Effector memory CD8-positive, alpha-beta T cell (primary cell): ENCODE data around the gene CLOCK.

Experiments
- ATAC-seq: fragments of 150-1000 bp; cut with Tn5 transposase; replicated peaks from 2 replicates; pipeline ENCODE4 v1.10.0; 2021; ENCODE audit warnings: mild to moderate bottlenecking, moderate library complexity
- DNase-seq, 3 experiments: peaks; one replicate each; pipeline ENCODE4 v3.0.0; 2021
- H3K27ac Mint-ChIP-seq, 2 donors: one replicate each; pipeline ENCODE4 v1.8.0; 2022; ENCODE audit warnings: mild to moderate bottlenecking in 2 of 2, mixed read lengths in 2 of 2, moderate library complexity in 2 of 2
- H3K27me3 Mint-ChIP-seq, 2 donors: one replicate each; pipeline ENCODE4 v1.8.0; 2022; ENCODE audit warnings: mixed read lengths in 2 of 2
- H3K36me3 Mint-ChIP-seq: one replicate; pipeline ENCODE4 v1.8.0; 2022; ENCODE audit warnings: mild to moderate bottlenecking, moderate library complexity, mixed read lengths; ENCODE audit not compliant: insufficient read depth
- H3K4me1 Mint-ChIP-seq, 2 donors: one replicate each; pipeline ENCODE4 v1.8.0; 2022; ENCODE audit warnings: low read depth in 2 of 2, mixed read lengths in 2 of 2
- H3K4me3 Mint-ChIP-seq, 2 donors: one replicate each; pipeline ENCODE4 v1.8.0; 2022; ENCODE audit warnings: mild to moderate bottlenecking in 2 of 2, mixed read lengths in 2 of 2, moderate library complexity in 2 of 2
- H3K9me3 Mint-ChIP-seq, 2 donors: one replicate each; pipeline ENCODE4 v1.8.0; 2022; ENCODE audit warnings: mixed read lengths in 2 of 2

CLOCK gene

DNA sequence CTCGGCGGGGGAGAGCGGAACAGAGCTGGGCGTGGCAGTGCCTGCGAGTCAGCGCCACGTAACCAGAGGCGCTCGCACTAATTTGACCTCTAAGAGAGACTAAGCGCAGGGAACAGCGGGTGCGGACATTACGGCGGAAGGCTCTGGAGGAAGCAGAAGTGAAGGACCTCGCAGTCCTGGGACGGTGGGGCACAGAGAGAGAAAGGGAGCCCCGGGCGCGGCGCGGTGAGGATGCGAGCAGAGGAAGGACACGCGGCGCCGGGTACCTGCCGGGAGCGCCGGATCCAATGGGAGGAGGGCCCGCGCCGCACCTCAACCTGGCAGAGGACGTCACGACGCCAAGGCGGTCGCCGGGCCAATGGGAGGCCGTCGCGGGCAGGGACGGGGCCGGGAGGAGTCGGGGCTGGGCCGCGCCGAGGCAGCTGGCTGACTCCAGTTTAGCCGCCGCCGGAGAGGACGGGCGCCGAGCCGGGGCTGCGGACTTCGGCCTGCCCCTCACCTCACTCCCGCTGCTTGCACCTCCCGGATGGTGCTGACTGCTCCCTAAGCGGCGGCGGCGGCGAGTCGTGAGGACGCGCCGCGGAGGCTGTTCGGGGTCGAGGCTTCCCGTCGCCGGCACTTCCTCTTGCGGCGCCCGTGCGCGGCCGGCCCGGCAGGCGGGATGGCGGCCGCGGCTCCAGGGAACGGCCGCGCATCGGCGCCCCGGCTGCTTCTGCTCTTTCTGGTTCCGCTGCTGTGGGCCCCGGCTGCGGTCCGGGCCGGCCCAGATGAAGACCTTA, 151.0 kb downstream of the CLOCK start, which contains the start of gene TMEM165:
Gene TMEM165, plus strand, starts transcription at position 429 of the 779 bp plus-strand sequence. Its CDS starts 233 bp downstream, at position 662.
- peak within 1 kb of the TSS; percentile 97 to 98 for H3K27ac Mint-ChIP-seq
- DNase-seq (peak; percentile 81 to 84 (median 82)), ATAC-seq (peak; percentile 90)
- H3K4me1 Mint-ChIP-seq, result peaks cover 31 to 41% of the 10 kb centered on the region in 2 donors
- H3K9me3 Mint-ChIP-seq, result no peaks in the 10 kb centered on the region
- H3K4me3 Mint-ChIP-seq, result peak within 1 kb of the TSS; percentile 95
- peaks cover 22% of the 10 kb centered on the region for H3K36me3 Mint-ChIP-seq
- no peaks in the 10 kb centered on the region for H3K27me3 Mint-ChIP-seq

DNA sequence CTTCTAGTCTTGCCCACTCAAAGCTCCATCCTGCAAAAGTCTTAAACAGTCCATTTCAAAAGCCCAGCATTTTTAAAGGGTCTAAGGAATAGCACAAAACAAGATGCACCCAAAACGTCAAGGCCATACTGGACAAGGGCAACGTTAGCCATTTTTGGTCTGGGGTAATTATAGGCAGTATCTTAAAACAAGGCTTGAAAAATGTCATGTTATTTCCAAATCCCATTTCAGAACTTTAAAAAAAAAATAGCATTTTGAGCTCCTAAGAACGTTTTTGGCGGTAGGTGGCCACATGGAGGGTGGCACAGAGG, 151.5 kb downstream of the CLOCK start:
- H3K27me3 Mint-ChIP-seq, result no peaks in the 10 kb centered on the region
- H3K27ac Mint-ChIP-seq, result peak overlapping the region; percentile 97 to 98
- peaks cover 29 to 37% of the 10 kb centered on the region in 2 donors for H3K4me1 Mint-ChIP-seq
- DNase-seq (no peak), ATAC-seq (no peak)
- H3K4me3 Mint-ChIP-seq, result peak overlapping the region; percentile 95
- peaks cover 18% of the 10 kb centered on the region for H3K36me3 Mint-ChIP-seq
- H3K9me3 Mint-ChIP-seq, result no peaks in the 10 kb centered on the region

DNA sequence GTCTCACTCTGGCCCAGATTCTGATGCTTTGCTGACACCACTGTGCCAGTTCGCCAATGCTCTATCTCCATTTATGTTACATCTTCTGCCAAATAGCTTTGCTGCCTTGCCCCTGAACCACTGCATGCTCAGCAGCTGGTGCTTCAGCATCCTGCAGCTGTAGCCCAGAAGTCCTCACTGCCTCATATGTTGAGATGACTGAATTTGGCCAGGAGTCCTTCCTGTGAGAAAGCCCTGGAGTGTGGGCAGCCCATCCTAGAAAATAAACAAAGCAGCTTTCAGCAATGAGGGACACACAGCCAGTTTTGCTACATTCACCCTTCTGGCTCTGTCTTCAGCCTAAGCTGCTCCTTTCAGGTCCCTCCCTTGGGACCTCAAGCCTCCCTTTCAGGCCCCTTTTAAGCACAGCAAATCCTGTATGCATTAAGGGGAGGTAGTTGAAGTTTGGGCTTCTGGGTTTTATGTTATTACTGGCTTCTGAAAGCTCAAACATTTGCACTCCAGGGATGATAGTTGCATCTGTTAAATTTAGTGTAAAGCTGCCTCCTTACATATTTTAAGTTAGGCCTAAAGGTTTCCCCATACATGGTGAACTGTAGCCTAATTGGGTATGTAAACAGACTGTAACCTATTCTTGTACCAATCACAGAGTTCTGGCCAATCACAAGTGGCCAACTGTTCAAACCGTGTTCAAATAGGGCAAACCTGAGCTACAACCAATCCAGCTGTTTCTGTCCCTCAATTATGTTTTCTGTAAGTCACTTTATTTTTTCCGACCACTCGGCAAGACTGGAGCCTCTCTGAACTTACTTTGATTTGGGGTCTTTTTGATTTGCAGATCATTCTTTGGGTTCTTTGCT, 153.0 kb downstream of the CLOCK start:
- Mint-ChIP-seq H3K4me3 (peak overlapping the region in 1 of 2 donors; percentile 4), H3K27me3 (no peaks in the 10 kb centered on the region), H3K9me3 (no peaks in the 10 kb centered on the region), H3K27ac (peak overlapping the region in 1 of 2 donors; percentile 97), H3K36me3 (peaks cover 18% of the 10 kb centered on the region), H3K4me1 (peaks cover 22 to 28% of the 10 kb centered on the region in 2 donors)
- DNase-seq (no peak), ATAC-seq (no peak)

DNA sequence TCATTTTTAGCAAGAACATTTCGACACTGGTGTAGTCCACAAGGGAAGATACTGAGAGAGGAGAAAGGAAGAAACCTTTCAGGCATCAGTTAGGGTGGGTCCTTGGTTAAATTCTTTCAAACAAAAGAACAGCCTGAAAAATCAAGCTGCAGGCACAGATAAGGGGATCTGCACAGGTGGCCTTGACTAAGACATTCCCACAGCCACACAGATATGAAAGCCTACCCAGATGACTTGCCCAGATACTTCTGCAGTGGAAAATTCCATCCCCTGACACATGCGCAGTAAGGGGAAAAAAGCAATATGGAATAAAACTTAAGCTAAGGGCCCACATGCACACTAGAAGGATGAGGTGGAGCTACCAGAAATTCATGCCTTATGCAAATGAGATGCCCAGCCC, 159.9 kb downstream of the CLOCK start:
- H3K36me3 Mint-ChIP-seq, result no peaks in the 10 kb centered on the region
- no peak for DNase-seq
- no peak overlapping the region for H3K27ac Mint-ChIP-seq
- H3K27me3 Mint-ChIP-seq, result no peaks in the 10 kb centered on the region
- no peaks in the 10 kb centered on the region for H3K4me1 Mint-ChIP-seq
- no peaks in the 10 kb centered on the region for H3K9me3 Mint-ChIP-seq
- no peak for ATAC-seq
- no peak overlapping the region for H3K4me3 Mint-ChIP-seq

DNA sequence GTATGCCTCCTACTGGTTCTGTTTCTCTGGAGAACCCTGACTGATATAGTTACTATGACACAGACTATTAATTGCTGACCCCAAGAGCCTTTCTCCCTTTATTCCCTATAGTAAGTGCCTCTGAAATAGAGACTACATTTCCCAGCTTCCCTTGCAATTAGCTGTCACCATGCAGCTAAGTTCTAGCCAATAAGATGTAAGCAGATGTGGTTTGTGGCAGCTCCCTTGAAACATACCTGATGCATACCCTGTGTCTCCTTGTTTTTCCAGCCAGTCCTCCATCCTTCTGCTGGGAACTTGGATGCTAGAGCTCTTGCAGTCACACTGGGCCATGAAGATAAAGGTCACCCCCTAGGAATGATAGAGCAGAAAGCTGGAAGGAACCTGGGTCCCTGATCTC, 160.6 kb downstream of the CLOCK start:
- Mint-ChIP-seq H3K4me1 (no peaks in the 10 kb centered on the region), H3K9me3 (no peaks in the 10 kb centered on the region), H3K36me3 (no peaks in the 10 kb centered on the region), H3K4me3 (no peak overlapping the region), H3K27me3 (no peaks in the 10 kb centered on the region), H3K27ac (no peak overlapping the region)
- DNase-seq (no peak), ATAC-seq (no peak)

DNA sequence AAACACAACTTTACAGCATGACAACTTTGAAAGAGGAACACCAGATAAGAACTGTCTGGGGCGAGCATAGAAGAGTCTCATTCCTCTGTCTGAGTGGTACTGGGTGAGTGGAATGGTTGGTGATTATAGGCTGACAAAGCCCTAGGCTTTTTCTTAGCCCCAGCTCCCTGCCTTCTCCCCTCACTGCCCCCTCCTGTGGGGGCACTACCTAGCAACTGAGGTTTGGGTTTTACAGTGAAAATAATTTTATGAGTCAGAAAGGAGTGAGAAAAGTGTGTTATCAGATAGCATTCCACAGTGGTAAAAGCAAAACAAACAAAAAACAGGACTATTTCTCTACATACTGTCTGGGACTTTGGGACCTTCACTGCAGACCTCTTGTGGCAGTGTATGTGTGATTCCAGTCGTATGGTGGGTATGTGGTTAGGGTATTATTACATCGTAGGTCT, 161.5 kb downstream of the CLOCK start:
- H3K27me3 Mint-ChIP-seq, result no peaks in the 10 kb centered on the region
- DNase-seq (no peak), ATAC-seq (no peak)
- no peak overlapping the region for H3K4me3 Mint-ChIP-seq
- no peaks in the 10 kb centered on the region for H3K4me1 Mint-ChIP-seq
- no peaks in the 10 kb centered on the region for H3K9me3 Mint-ChIP-seq
- H3K27ac Mint-ChIP-seq, result no peak overlapping the region
- no peaks in the 10 kb centered on the region for H3K36me3 Mint-ChIP-seq

DNA sequence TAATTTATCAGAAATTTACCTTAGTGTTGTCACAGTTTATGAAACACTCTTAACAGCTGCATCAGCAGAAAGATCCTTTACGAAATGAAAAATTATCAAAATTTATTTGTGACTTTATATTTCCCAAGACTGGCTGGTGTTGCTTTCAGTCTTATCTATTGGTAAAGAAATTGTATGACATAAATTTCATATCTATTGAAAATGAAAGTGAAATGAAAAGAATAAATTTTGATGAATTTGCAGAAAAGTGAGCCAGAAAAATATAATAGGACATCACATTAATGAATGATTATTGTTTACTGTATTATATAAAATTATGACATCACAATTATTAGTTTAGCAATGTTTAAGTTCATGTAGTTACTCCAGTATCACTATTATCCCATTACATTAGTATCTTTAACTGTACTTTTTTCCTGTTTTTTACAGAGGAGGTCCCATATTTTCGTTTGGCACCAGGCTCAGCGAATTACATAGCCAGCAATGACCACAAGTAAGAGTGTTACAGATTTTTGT, 164.2 kb downstream of the CLOCK start:
- H3K4me1 Mint-ChIP-seq, result no peaks in the 10 kb centered on the region
- ATAC-seq (no peak), DNase-seq (no peak)
- no peaks in the 10 kb centered on the region for H3K27me3 Mint-ChIP-seq
- H3K9me3 Mint-ChIP-seq, result no peaks in the 10 kb centered on the region
- H3K4me3 Mint-ChIP-seq, result no peak overlapping the region
- no peak overlapping the region for H3K27ac Mint-ChIP-seq
- no peaks in the 10 kb centered on the region for H3K36me3 Mint-ChIP-seq

DNA sequence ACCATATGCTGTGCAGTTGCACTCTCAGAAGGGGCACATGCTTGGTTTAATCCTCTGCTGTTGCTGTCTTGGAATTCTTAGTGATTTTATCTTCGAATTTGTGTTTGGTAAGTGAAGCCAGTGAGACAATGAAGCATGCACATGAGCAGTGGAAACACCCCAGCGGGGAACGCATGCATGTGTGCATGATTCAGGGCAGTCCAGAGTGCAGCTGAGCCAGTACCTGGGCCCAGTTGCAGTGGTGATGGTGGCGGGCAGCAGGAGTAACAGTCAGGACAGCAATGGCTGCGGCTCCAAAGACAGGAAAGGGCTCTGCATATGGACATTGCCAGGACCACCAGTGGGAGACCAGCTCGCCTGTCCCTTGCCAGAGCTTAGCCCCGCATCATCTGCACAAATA, 165.2 kb downstream of the CLOCK start:
- no peaks in the 10 kb centered on the region for H3K27me3 Mint-ChIP-seq
- no peak for DNase-seq
- H3K4me1 Mint-ChIP-seq, result no peaks in the 10 kb centered on the region
- H3K9me3 Mint-ChIP-seq, result no peaks in the 10 kb centered on the region
- no peak overlapping the region for H3K4me3 Mint-ChIP-seq
- no peak for ATAC-seq
- no peaks in the 10 kb centered on the region for H3K36me3 Mint-ChIP-seq
- H3K27ac Mint-ChIP-seq, result no peak overlapping the region

DNA sequence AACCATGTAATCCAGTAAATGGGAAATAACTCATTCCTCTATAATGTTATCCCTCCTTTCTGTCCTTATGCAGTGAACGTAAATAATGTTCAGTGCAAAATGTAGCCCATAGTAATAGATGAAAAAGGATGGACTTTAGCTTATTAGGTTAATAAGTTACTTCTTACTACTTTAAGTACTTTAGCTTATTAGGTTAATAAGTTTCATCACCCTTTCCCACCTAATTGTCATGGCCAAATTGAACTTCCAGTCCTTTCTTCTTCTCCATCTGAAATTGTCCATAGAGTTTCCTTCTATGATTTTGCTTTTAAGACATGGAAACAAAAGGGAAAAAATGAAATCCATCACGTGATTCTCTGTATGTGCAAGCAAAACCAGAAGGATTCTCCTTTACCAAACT, 166.1 kb downstream of the CLOCK start:
- Mint-ChIP-seq H3K36me3 (no peaks in the 10 kb centered on the region), H3K27ac (no peak overlapping the region), H3K4me3 (no peak overlapping the region), H3K27me3 (no peaks in the 10 kb centered on the region), H3K4me1 (no peaks in the 10 kb centered on the region), H3K9me3 (no peaks in the 10 kb centered on the region)
- ATAC-seq (no peak), DNase-seq (no peak)

DNA sequence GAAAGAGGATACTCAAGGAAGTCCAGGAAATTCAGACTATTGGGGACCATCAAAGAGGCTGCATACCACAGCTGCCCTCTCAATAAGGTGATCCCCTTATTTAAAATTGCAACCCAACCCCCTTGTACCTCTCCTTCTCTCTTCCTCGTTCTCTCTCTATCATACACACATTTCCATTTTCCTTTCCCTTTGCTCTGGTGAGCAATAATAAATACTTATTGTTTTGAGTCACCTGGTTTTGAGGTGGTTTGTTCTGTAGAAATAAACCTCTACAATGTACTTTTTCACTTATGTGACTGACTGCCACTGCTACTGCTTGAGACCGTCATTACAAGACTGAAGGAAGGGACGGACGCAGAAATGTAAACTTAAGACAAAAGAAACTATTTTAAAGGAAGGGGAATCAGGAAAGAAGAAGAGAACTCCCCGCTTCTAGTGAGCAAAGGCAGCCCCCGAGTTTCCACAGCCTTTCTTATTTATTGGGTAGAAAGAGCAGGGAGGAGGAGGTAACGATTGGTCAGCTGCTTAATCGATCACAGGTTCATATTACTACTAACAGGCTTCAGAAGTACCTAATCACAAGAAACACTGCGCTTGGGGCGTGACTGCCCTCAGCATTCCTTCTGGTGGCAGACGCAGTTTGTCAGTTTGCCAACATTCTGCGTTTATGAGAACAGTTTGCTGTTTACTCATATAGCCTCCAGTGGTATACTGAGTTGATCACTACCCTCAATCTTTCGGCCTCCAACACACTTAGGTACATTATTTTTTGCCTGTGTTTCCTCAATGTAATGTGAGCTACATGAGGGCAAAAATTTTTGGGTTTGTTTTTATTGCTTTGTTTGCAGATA, 167.9 kb downstream of the CLOCK start:
- Mint-ChIP-seq H3K4me1 (no peaks in the 10 kb centered on the region), H3K36me3 (no peaks in the 10 kb centered on the region), H3K4me3 (no peak overlapping the region), H3K9me3 (no peaks in the 10 kb centered on the region), H3K27ac (peak overlapping the region in 1 of 2 donors; percentile 1), H3K27me3 (no peaks in the 10 kb centered on the region)
- ATAC-seq, result no peak
- no peak for DNase-seq
